ENCODE results near the gene ZNF383. TPM values are rescaled to one million over a fixed set of nuclear protein-coding genes. Genes with fewer than 3 reads are reported as not detected.

Gene ZNF383
- total and polyA plus RNA-seq, 9 of the 15 experiments (the other 6 are each of a cell fraction or from before 2014, with no cell fraction given), result 2.0 to 8.2 (median 5.3) TPM

GRCh38 chr19:37217775-37218591 lies at the start of gene ZNF383 (continued):
- TF ChIP-seq ETV6 (IDR thresholded peaks at IDR 0.05; ENCODE audit: borderline replicate concordance in 1 of 2, low read depth in 2 of 2, low read length in 1 of 2) (no peak), ETV6 (CRISPR knock-in tag; IDR thresholded peaks at IDR 0.05; ENCODE audit: borderline replicate concordance) (no peak), ZNF184 (CRISPR knock-in tag; IDR thresholded peaks at IDR 0.05) (no peak), BRD4 (IDR thresholded peaks at IDR 0.05) (no peak), ZFPM2 (CRISPR knock-in tag; IDR thresholded peaks at IDR 0.05) (no peak), ZNF561 (CRISPR knock-in tag; conservative IDR thresholded peaks at IDR 0.05) (no peak), CBX1 (IDR thresholded peaks at IDR 0.05; ENCODE audit: low read depth) (no peak), KLF10 (CRISPR knock-in tag; IDR thresholded peaks at IDR 0.05) (no peak), DIDO1 (tag; IDR thresholded peaks at IDR 0.05; ENCODE audit: low read depth) (no peak), MCM2 (IDR thresholded peaks at IDR 0.05; ENCODE audit: low read depth) (no peak), HNRNPUL1 (IDR thresholded peaks at IDR 0.05; ENCODE audit: low read length) (no peak), TAF15 (IDR thresholded peaks at IDR 0.05; ENCODE audit: low read depth, low read length) (no peak), ZMIZ1 (IDR thresholded peaks at IDR 0.05; ENCODE audit: low read depth in 2 of 2, low read length in 2 of 2) (no peak; a peak in 1 of 4 replicates), ZNF764 (CRISPR knock-in tag; IDR thresholded peaks at IDR 0.05; ENCODE audit: low read depth) (no peak), CBX8 (IDR thresholded peaks at IDR 0.05; ENCODE audit: borderline replicate concordance, extremely low read depth, low read depth, low read length, poor library complexity, severe bottlenecking) (no peak), HDAC6 (IDR thresholded peaks at IDR 0.05; ENCODE audit: low read depth, low read length) (no peak)
- TF ChIP-seq, protein P1, sequence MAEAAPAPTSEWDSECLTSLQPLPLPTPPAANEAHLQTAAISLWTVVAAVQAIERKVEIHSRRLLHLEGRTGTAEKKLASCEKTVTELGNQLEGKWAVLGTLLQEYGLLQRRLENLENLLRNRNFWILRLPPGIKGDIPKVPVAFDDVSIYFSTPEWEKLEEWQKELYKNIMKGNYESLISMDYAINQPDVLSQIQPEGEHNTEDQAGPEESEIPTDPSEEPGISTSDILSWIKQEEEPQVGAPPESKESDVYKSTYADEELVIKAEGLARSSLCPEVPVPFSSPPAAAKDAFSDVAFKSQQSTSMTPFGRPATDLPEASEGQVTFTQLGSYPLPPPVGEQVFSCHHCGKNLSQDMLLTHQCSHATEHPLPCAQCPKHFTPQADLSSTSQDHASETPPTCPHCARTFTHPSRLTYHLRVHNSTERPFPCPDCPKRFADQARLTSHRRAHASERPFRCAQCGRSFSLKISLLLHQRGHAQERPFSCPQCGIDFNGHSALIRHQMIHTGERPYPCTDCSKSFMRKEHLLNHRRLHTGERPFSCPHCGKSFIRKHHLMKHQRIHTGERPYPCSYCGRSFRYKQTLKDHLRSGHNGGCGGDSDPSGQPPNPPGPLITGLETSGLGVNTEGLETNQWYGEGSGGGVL (CRISPR knock-in tag; IDR thresholded peaks at IDR 0.05), result no peak
- TF ChIP-seq, protein P2, sequence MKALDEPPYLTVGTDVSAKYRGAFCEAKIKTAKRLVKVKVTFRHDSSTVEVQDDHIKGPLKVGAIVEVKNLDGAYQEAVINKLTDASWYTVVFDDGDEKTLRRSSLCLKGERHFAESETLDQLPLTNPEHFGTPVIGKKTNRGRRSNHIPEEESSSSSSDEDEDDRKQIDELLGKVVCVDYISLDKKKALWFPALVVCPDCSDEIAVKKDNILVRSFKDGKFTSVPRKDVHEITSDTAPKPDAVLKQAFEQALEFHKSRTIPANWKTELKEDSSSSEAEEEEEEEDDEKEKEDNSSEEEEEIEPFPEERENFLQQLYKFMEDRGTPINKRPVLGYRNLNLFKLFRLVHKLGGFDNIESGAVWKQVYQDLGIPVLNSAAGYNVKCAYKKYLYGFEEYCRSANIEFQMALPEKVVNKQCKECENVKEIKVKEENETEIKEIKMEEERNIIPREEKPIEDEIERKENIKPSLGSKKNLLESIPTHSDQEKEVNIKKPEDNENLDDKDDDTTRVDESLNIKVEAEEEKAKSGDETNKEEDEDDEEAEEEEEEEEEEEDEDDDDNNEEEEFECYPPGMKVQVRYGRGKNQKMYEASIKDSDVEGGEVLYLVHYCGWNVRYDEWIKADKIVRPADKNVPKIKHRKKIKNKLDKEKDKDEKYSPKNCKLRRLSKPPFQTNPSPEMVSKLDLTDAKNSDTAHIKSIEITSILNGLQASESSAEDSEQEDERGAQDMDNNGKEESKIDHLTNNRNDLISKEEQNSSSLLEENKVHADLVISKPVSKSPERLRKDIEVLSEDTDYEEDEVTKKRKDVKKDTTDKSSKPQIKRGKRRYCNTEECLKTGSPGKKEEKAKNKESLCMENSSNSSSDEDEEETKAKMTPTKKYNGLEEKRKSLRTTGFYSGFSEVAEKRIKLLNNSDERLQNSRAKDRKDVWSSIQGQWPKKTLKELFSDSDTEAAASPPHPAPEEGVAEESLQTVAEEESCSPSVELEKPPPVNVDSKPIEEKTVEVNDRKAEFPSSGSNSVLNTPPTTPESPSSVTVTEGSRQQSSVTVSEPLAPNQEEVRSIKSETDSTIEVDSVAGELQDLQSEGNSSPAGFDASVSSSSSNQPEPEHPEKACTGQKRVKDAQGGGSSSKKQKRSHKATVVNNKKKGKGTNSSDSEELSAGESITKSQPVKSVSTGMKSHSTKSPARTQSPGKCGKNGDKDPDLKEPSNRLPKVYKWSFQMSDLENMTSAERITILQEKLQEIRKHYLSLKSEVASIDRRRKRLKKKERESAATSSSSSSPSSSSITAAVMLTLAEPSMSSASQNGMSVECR (CRISPR knock-in tag; IDR thresholded peaks at IDR 0.05), result no peak
